PC-9 (cell line): ENCODE results near the gene PRR7. TPM values are rescaled to one million over a fixed set of nuclear protein-coding genes. Genes with fewer than 3 reads are reported as not detected.

Source experiments
- BruUV-seq: library from RNA; stranded (reverse); fragments of 400-500 nt; replicated peaks from 2 replicates; lab custom pipeline; 2021; lab: Mats Ljungman, UMichigan
- CTCF ChIA-PET: fragments of 300-600 bp; sonication (Branson Sonifier 250); formaldehyde crosslinking; loops from one replicate; lab custom pipeline; 2022; ENCODE audit warnings: antibody characterized with exemption; lab: Charles Lee
- POLR2A ChIA-PET: fragments of 300-600 bp; sonication (Branson Sonifier 250); formaldehyde crosslinking; loops from one replicate; lab custom pipeline; 2022; ENCODE audit warnings: antibody characterized with exemption; ENCODE audit not compliant: unreplicated experiment; lab: Charles Lee
- DNase-seq, 2 experiments: peaks; one replicate each; pipeline versions ENCODE4 v3.0.0 to v3.0.0-alpha.2; 2015 to 2022; ENCODE audit warnings: mixed read lengths in 1 of 2
- H2AFZ ChIP-seq: fragments of 200-600 bp; sonication (generic); 2 replicates; pipeline ENCODE4 v1.8.1; 2017; ENCODE audit warnings: antibody characterized with exemption
- H3F3A ChIP-seq: fragments of 200-600 bp; sonication (generic); 2 replicates; pipeline ENCODE4 v1.8.1; 2017; ENCODE audit warnings: antibody characterized with exemption, mild to moderate bottlenecking, low read depth; ENCODE audit not compliant: insufficient read depth
- H3K27ac ChIP-seq: fragments of 200-600 bp; sonication (generic); 2 replicates; pipeline ENCODE4 v1.6.1; 2016; ENCODE audit warnings: mixed run types
- H3K27me3 ChIP-seq: fragments of 200-600 bp; sonication (generic); 2 replicates; pipeline ENCODE4 v1.6.1; 2016; ENCODE audit warnings: low read depth, mixed run types; ENCODE audit not compliant: insufficient read depth
- H3K36me3 ChIP-seq: fragments of 200-600 bp; sonication (generic); 2 replicates; pipeline ENCODE4 v1.6.1; 2016; ENCODE audit warnings: low read depth, mixed run types
- H3K4me1 ChIP-seq: fragments of 200-600 bp; sonication (generic); replicated peaks from 2 replicates; pipeline ENCODE4 v1.6.1; 2016; ENCODE audit warnings: mixed run types; ENCODE audit not compliant: insufficient read depth
- H3K4me2 ChIP-seq: fragments of 200-600 bp; sonication (generic); 2 replicates; pipeline ENCODE4 v1.6.1; 2017; ENCODE audit warnings: mixed run types
- H3K4me3 ChIP-seq: fragments of 200-600 bp; sonication (generic); 2 replicates; pipeline ENCODE4 v1.6.1; 2016; ENCODE audit warnings: mixed run types
- H3K79me2 ChIP-seq: fragments of 200-600 bp; sonication (generic); 2 replicates; pipeline ENCODE4 v1.6.1; 2017; ENCODE audit warnings: low read depth, mixed run types
- H3K9me2 ChIP-seq: fragments of 200-600 bp; sonication (generic); 2 replicates; pipeline ENCODE4 v1.8.1; 2017; ENCODE audit warnings: mild to moderate bottlenecking; ENCODE audit not compliant: insufficient read depth
- H3K9me3 ChIP-seq: fragments of 200-600 bp; sonication (generic); 2 replicates; pipeline ENCODE4 v1.8.1; 2016; ENCODE audit warnings: low read depth; ENCODE audit not compliant: insufficient read depth
- H4K20me1 ChIP-seq: fragments of 200-600 bp; sonication (generic); 2 replicates; pipeline ENCODE4 v1.8.1; 2017; ENCODE audit not compliant: insufficient read depth
- EZH2 ChIP-seq: fragments of 200-600 bp; sonication (generic); IDR thresholded peaks from 2 replicates; pipeline ENCODE4 v1.8.0; 2017; ENCODE audit warnings: antibody characterized with exemption, low read depth
- intact Hi-C: fragments of 100-400 bp; cut with micrococcal nuclease; formaldehyde crosslinking; loops from one replicate; pipeline ENCODE4 v1.10.0; 2022; ENCODE audit not compliant: unreplicated experiment
- total RNA-seq: library from RNA; stranded (reverse); gene quantifications from 2 replicates; pipeline ENCODE4 v1.2.3, GENCODE V29; 2021
- TF ChIP-seq, protein P1 (sequence below): fragments of 200-600 bp; sonication (generic); conservative IDR thresholded peaks from 2 replicates; pipeline ENCODE4 v1.6.1; 2017; ENCODE audit warnings: mixed run types, antibody characterized with exemption, mild to moderate bottlenecking, moderate library complexity

Gene PRR7
- total RNA-seq, 1 experiment from 2014 or later: 22.2 TPM

GRCh38 chr5:177493795-177494345, 47.3 kb downstream of the PRR7 start:
- TF ChIP-seq, protein P1, sequence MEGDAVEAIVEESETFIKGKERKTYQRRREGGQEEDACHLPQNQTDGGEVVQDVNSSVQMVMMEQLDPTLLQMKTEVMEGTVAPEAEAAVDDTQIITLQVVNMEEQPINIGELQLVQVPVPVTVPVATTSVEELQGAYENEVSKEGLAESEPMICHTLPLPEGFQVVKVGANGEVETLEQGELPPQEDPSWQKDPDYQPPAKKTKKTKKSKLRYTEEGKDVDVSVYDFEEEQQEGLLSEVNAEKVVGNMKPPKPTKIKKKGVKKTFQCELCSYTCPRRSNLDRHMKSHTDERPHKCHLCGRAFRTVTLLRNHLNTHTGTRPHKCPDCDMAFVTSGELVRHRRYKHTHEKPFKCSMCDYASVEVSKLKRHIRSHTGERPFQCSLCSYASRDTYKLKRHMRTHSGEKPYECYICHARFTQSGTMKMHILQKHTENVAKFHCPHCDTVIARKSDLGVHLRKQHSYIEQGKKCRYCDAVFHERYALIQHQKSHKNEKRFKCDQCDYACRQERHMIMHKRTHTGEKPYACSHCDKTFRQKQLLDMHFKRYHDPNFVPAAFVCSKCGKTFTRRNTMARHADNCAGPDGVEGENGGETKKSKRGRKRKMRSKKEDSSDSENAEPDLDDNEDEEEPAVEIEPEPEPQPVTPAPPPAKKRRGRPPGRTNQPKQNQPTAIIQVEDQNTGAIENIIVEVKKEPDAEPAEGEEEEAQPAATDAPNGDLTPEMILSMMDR: no peak
- TF ChIP-seq EZH2: no peak
- no peaks in the 10 kb centered on the region for H4K20me1 ChIP-seq
- peak overlapping the region; percentile 3; the same call in 1 of the 2 replicates for H3K4me3 ChIP-seq
- H3K9me2 ChIP-seq: no peaks in the 10 kb centered on the region
- intact Hi-C loops: loop anchor here (1.0 to 2.0 kb wide), 2 partner anchors 19 to 23 kb away; no protein-coding TSS in a partner anchor
- CTCF ChIA-PET: no interaction called here
- no peaks in the 10 kb centered on the region for H3K9me3 ChIP-seq
- no peak overlapping the region for H2AFZ ChIP-seq
- POLR2A ChIA-PET: interaction anchor here (0.7 to 1.1 kb wide), 2 partner anchors 22 to 68 kb away, joined by 3 to 4 read pairs; no protein-coding TSS in a partner anchor
- peaks cover 31% of the 10 kb centered on the region; the same call in 1 of the 2 replicates for H3F3A ChIP-seq
- peaks cover 41% of the 10 kb centered on the region for H3K4me1 ChIP-seq
- peaks cover 36% of the 10 kb centered on the region for H3K79me2 ChIP-seq
- no peak for DNase-seq
- H3K27me3 ChIP-seq: no peaks in the 10 kb centered on the region
- peak overlapping the region; percentile 82 for H3K4me2 ChIP-seq
- peaks cover 4% of the 10 kb centered on the region; the same call in 1 of the 2 replicates for H3K36me3 ChIP-seq
- BruUV-seq: TSS peak; percentile 2
- H3K27ac ChIP-seq: peak overlapping the region; percentile 65

DNA sequence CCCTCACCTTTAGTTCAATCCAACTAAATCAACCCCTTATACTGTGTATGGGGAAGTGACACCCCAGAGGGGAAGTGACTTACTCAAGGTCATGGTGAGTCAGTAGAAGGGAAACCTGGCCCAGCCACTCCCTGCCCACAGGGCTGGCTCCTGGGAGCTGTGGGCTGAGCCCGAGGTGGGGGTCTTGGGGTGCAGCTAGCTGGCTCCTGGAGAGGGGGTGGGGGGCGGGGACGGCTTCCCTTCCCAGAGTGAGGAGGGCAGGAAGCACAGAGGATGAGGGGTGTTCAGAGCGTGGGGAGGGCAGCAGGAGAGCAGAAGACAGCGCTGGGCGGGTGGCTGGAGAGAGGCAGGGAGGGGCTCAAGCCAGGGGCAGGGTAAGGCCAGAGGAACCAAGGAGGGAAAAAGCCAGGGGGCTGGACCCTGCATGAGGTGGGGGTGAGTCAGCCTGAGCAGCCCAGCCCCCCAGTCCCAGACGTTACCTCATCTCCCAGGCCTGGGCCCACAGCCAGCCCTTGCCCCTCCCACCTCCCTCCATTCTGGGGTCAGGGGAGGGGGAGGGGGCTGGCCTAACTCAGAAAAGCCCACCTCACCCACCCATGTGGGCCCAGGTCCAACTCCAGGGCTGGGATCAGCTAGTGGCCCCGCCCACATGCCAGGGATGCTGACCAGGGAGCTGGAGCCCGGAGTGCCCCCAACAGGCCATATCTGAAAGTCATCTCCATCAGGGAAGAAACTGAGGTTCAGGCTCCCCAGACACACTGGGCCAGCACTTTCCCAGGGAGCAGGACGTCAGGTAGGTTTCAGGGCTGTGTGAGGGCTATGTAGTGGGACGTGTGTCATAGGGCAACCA, 48.0 kb downstream of the PRR7 start:
- H3K27ac ChIP-seq: peak overlapping the region; percentile 65
- intact Hi-C loops: loop anchor here (1.0 to 5.0 kb wide), 3 partner anchors 20 to 362 kb away; partner anchors contain the start of gene NSD1
- no peaks in the 10 kb centered on the region; the same call in 1 of the 2 replicates for H3K36me3 ChIP-seq
- H3K9me2 ChIP-seq: no peaks in the 10 kb centered on the region
- H3K4me3 ChIP-seq: peak overlapping the region; percentile 55; the same call in 1 of the 2 replicates
- ChIA-PET CTCF (interaction anchor here (0.8 to 1.7 kb wide), 3 partner anchors 12 to 124 kb away, joined by 3 to 6 read pairs (median 3); no protein-coding TSS in a partner anchor), POLR2A (interaction anchor here (0.6 to 1.1 kb wide), 7 partner anchors 16 to 166 kb away, joined by 3 to 7 read pairs (median 3); no protein-coding TSS in a partner anchor)
- peak; percentile 86 to 90 for DNase-seq
- H2AFZ ChIP-seq: no peak overlapping the region
- no peaks in the 10 kb centered on the region for H4K20me1 ChIP-seq
- H3K9me3 ChIP-seq: no peaks in the 10 kb centered on the region
- no TSS peak for BruUV-seq
- peaks cover 41% of the 10 kb centered on the region for H3K4me1 ChIP-seq
- H3K79me2 ChIP-seq: peaks cover 36% of the 10 kb centered on the region
- no peak for TF ChIP-seq EZH2
- TF ChIP-seq, protein P1: peak; percentile 34; the same call in 1 of the 2 replicates
- H3K4me2 ChIP-seq: peak overlapping the region; percentile 82
- peaks cover 31% of the 10 kb centered on the region; the same call in 1 of the 2 replicates for H3F3A ChIP-seq
- H3K27me3 ChIP-seq: no peaks in the 10 kb centered on the region
